Sigmoid colon (tissue), 7 donors: ENCODE measurements around the gene GBP2. TPM values are rescaled to one million over a fixed set of nuclear protein-coding genes. Genes with fewer than 3 reads are reported as not detected.
A peak's percentile ranks its signal among the peaks of the same experiment; 100 is the strongest.

Experiments
- DNase-seq: peaks from one replicate; pipeline ENCODE4 v3.0.0-alpha.2; 2019
- H3K27ac ChIP-seq, 4 donors: fragments of 200-600 bp; sonication (generic); one replicate each; pipeline ENCODE4 v1.5.1; 2016 to 2019; ENCODE audit warnings: mild to moderate bottlenecking in 1 of 4
- H3K27me3 ChIP-seq, 3 donors: fragments of 200-600 bp; sonication (generic); one replicate each; pipeline ENCODE4 v1.5.1; 2019; ENCODE audit warnings: mild to moderate bottlenecking in 1 of 3
- H3K36me3 ChIP-seq, 4 donors: fragments of 200-600 bp; sonication (generic); one replicate each; pipeline ENCODE4 v1.5.1; 2016 to 2019
- H3K4me1 ChIP-seq, 4 donors: fragments of 200-600 bp; sonication (generic); one replicate each; pipeline ENCODE4 v1.5.1; 2017 to 2019
- H3K4me3 ChIP-seq, 4 donors: fragments of 200-600 bp; sonication (generic); one replicate each; pipeline ENCODE4 v1.5.1; 2017 to 2019; ENCODE audit warnings: mild to moderate bottlenecking in 2 of 4, moderate library complexity in 1 of 4
- H3K9me3 ChIP-seq, 4 donors: fragments of 200-600 bp in 3 of 4; sonication (generic) in 3 of 4; one replicate each; pipeline versions ENCODE4 v1.5.1 to v1.6.1; 2013 to 2019
- EP300 ChIP-seq, 4 donors: sonication (generic); formaldehyde crosslinking; IDR thresholded peaks; one replicate each; pipeline ENCODE4 v1.6.1; 2017; ENCODE audit warnings: antibody characterized with exemption in 4 of 4
- POLR2A ChIP-seq, 2 donors: fragments of 450-650 bp; IDR thresholded peaks; one replicate each; pipeline ENCODE4 v1.6.1; 2016; ENCODE audit warnings: antibody characterized with exemption in 2 of 2, mild to moderate bottlenecking in 2 of 2, moderate library complexity in 2 of 2
- POLR2AphosphoS5 ChIP-seq, 4 donors: sonication (generic); formaldehyde crosslinking; IDR thresholded peaks; one replicate each; pipeline ENCODE4 v1.6.1; 2017; ENCODE audit warnings: antibody characterized with exemption in 4 of 4
- WGBS, 2 donors: extraction: QIAGEN DNeasy Blood & Tissue Kit; methylation state at CpG; one replicate each; pipeline ENCODE4 v1.1.7; 2013; 5-methylcytosine and 5-hydroxymethylcytosine counted together
- intact Hi-C: fragments of 100-400 bp; cut with DNase I; formaldehyde crosslinking; loops from one replicate; pipeline ENCODE4 v1.15.1; 2023
- polyA plus RNA-seq, 3 donors: library from polyadenylated mRNA; stranded (reverse); fragments of 200-250 nt; gene quantifications; one replicate each; pipeline ENCODE4 v1.2.3, GENCODE V29; 2013
- total RNA-seq, 4 donors: library from RNA; depleted of rRNA; stranded (reverse); fragments of >200 nt; gene quantifications; one replicate each; pipeline ENCODE4 v1.1.0, GENCODE V29; 2016
- TF ChIP-seq, protein P1 (sequence below), 4 experiments: fragments of 450-650 bp in 3 of 4; fragments of 200-600 bp in 1 of 4; IDR thresholded peaks; one replicate each; pipeline ENCODE4 v1.5.1; 2016 to 2019; ENCODE audit warnings: antibody characterized with exemption in 4 of 4, mild to moderate bottlenecking in 3 of 4, moderate library complexity in 2 of 4
- donor health status: healthy with polysubstance abuse.
- donor health status: Bipolar disorder and iron deficiency.
- donor health status: healthy.

The GBP2 gene
- total and polyA plus RNA-seq, 7 donors: 39.5 to 152 (median 115) TPM

GRCh38 chr1:89165811-89166210, 39.9 kb upstream of the GBP2 start:
- Histone ChIP-seq H3K9me3 (no peaks in the 10 kb centered on the region), H3K36me3 (no peaks in the 10 kb centered on the region), H3K27ac (no peak overlapping the region), H3K27me3 (no peaks in the 10 kb centered on the region), H3K4me1 (no peaks in the 10 kb centered on the region), H3K4me3 (no peak overlapping the region)
- TF ChIP-seq EP300 (IDR thresholded peaks at IDR 0.05) (no peak), POLR2A (IDR thresholded peaks at IDR 0.05) (no peak), POLR2AphosphoS5 (IDR thresholded peaks at IDR 0.05) (no peak)
- TF ChIP-seq, protein P1, sequence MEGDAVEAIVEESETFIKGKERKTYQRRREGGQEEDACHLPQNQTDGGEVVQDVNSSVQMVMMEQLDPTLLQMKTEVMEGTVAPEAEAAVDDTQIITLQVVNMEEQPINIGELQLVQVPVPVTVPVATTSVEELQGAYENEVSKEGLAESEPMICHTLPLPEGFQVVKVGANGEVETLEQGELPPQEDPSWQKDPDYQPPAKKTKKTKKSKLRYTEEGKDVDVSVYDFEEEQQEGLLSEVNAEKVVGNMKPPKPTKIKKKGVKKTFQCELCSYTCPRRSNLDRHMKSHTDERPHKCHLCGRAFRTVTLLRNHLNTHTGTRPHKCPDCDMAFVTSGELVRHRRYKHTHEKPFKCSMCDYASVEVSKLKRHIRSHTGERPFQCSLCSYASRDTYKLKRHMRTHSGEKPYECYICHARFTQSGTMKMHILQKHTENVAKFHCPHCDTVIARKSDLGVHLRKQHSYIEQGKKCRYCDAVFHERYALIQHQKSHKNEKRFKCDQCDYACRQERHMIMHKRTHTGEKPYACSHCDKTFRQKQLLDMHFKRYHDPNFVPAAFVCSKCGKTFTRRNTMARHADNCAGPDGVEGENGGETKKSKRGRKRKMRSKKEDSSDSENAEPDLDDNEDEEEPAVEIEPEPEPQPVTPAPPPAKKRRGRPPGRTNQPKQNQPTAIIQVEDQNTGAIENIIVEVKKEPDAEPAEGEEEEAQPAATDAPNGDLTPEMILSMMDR (IDR thresholded peaks at IDR 0.05): no peak
- WGBS, 2 donors: 92 to 95% methylated on average over 5 of the region's 5 CpGs
- intact Hi-C loops: no loop called here
- no peak for DNase-seq

- intact Hi-C loops: no loop called here
- no peaks in the 10 kb centered on the region for H3K36me3 ChIP-seq
- no peaks in the 10 kb centered on the region for H3K9me3 ChIP-seq
- H3K4me3 ChIP-seq: no peak overlapping the region
- WGBS, 2 donors: 48 to 57% methylated on average over 1 of the region's 1 CpG
- H3K4me1 ChIP-seq: no peaks in the 10 kb centered on the region
- no peaks in the 10 kb centered on the region for H3K27me3 ChIP-seq
- H3K27ac ChIP-seq: no peak overlapping the region
- DNase-seq: no peak
- TF ChIP-seq POLR2A (IDR thresholded peaks at IDR 0.05): no peak
- TF ChIP-seq, protein P1 (IDR thresholded peaks at IDR 0.05): no peak
Observed at GRCh38 chr1:89151047-89151446, 25.1 kb upstream of the GBP2 start.

- H3K27me3 ChIP-seq: no peaks in the 10 kb centered on the region
- intact Hi-C loops: no loop called here
- WGBS, 2 donors: 71 to 76% methylated on average over 3 of the region's 3 CpGs
Observed at GRCh38 chr1:89149976-89150375, 24.1 kb upstream of the GBP2 start.

GRCh38 chr1:89149229-89149628, 23.3 kb upstream of the GBP2 start:
- no peaks in the 10 kb centered on the region for H3K4me1 ChIP-seq
- H3K36me3 ChIP-seq: no peaks in the 10 kb centered on the region
- TF ChIP-seq POLR2A (IDR thresholded peaks at IDR 0.05) (no peak), EP300 (IDR thresholded peaks at IDR 0.05) (no peak), POLR2AphosphoS5 (IDR thresholded peaks at IDR 0.05) (no peak)
- TF ChIP-seq, protein P1 (IDR thresholded peaks at IDR 0.05): peak in 3 of 4 experiments; percentile 21 to 40 (median 32)
- peak; percentile 76 for DNase-seq
- intact Hi-C loops: no loop called here
- no peak overlapping the region for H3K27ac ChIP-seq
- 59 to 72% methylated on average over 3 of the region's 3 CpGs for WGBS, 2 donors
- H3K9me3 ChIP-seq: no peaks in the 10 kb centered on the region
- H3K4me3 ChIP-seq: no peak overlapping the region
- H3K27me3 ChIP-seq: no peaks in the 10 kb centered on the region

More at GRCh38 chr1:89149976-89150375, 24.1 kb upstream of the GBP2 start:
- Histone ChIP-seq H3K4me3 (no peak overlapping the region), H3K9me3 (no peaks in the 10 kb centered on the region), H3K4me1 (no peaks in the 10 kb centered on the region), H3K27ac (no peak overlapping the region), H3K36me3 (no peaks in the 10 kb centered on the region)
- no peak for DNase-seq
- TF ChIP-seq EP300 (IDR thresholded peaks at IDR 0.05): no peak
- TF ChIP-seq, protein P1 (IDR thresholded peaks at IDR 0.05): no peak
- TF ChIP-seq POLR2AphosphoS5 (IDR thresholded peaks at IDR 0.05): no peak
- TF ChIP-seq POLR2A (IDR thresholded peaks at IDR 0.05): no peak
